Psoas muscle (tissue), 8 donors: ENCODE results near the gene SBNO2. TPM values are rescaled to one million over a fixed set of nuclear protein-coding genes. Genes with fewer than 3 reads are reported as not detected.

ENCODE experiments used
- ATAC-seq, 4 donors: fragments of 200-7000 bp; cut with Tn5 transposase; one replicate each; pipeline ENCODE4 v1.9.1; 2020; ENCODE audit warnings: moderate library complexity in 3 of 4, mild to moderate bottlenecking in 2 of 4
- DNase-seq, 2 donors: peaks; one replicate each; pipeline ENCODE4 v3.0.0-alpha.2; 2020
- H3K27ac ChIP-seq: fragments of 200-600 bp; one replicate; pipeline ENCODE4 v1.8.0; 2022
- H3K27me3 ChIP-seq, 3 donors: fragments of 200-600 bp in 1 of 3; one replicate each; pipeline versions ENCODE4 v1.6.1 to v1.8.0; 2013 to 2022; ENCODE audit warnings: low read length in 2 of 3, mild to moderate bottlenecking in 2 of 3, moderate library complexity in 1 of 3; ENCODE audit not compliant: insufficient read depth in 3 of 3
- H3K36me3 ChIP-seq, 2 donors: fragments of 200-600 bp in 1 of 2; one replicate each; pipeline versions ENCODE4 v1.6.1 to v1.8.0; 2013 to 2022; ENCODE audit warnings: low read depth in 1 of 2, mild to moderate bottlenecking in 1 of 2, moderate library complexity in 1 of 2; ENCODE audit not compliant: insufficient read depth in 1 of 2
- H3K4me1 ChIP-seq: fragments of 200-600 bp; one replicate; pipeline ENCODE4 v1.8.0; 2022
- H3K4me3 ChIP-seq: fragments of 200-600 bp; one replicate; pipeline ENCODE4 v1.8.0; 2022; ENCODE audit warnings: mild to moderate bottlenecking
- H3K9me3 ChIP-seq: fragments of 200-600 bp; one replicate; pipeline ENCODE4 v1.8.0; 2022
- WGBS, 3 donors: extraction: QIAGEN DNeasy Blood & Tissue Kit; methylation state at CpG; one replicate each; pipeline versions ENCODE4 v1.1.6 to v1.1.7; 2013; 5-methylcytosine and 5-hydroxymethylcytosine counted together
- intact Hi-C, 2 donors: fragments of 100-400 bp; cut with DNase I; formaldehyde crosslinking; loops; one replicate each; pipeline versions ENCODE4 v1.11.0 to v1.14.2; 2022
- polyA plus RNA-seq, 3 donors: library from polyadenylated mRNA; stranded (reverse); fragments of 200-250 nt; gene quantifications; one replicate each; pipeline ENCODE4 v1.2.3, GENCODE V29; 2013
- total RNA-seq, 4 donors: library from RNA; stranded (reverse); fragmentation: NEBNext Ultra II Directional in 2 of 4; extraction: Animal tissue kit (Norgen Biotek cat#: 25700) in 2 of 4; gene quantifications; one replicate each; pipeline versions ENCODE4 v1.2.1 to v1.2.4, GENCODE V29; 2021 to 2023
- TF ChIP-seq, protein P1 (sequence below): fragments of 200-600 bp; IDR thresholded peaks from one replicate; pipeline ENCODE4 v1.8.0; 2022; ENCODE audit warnings: antibody characterized with exemption
- donor health status: healthy with polysubstance abuse.
- donor health status: DM: no; HTN: no; CAD: no; lungs with moderate emphysema.
- donor health status: Bipolar disorder and iron deficiency.
- donor health status: healthy.
- donor health status: DM: yes; HTN: yes; CAD: no.
- donor health status: DM: no; HTN: no; CAD: no.
- donor health status: DM: no; HTN: no; CAD: no.
- donor health status: DM: yes; HTN: yes; CAD: no.

SBNO2 gene
- total and polyA plus RNA-seq, 7 donors = 18.5 to 138 (median 47.2) TPM

DNA sequence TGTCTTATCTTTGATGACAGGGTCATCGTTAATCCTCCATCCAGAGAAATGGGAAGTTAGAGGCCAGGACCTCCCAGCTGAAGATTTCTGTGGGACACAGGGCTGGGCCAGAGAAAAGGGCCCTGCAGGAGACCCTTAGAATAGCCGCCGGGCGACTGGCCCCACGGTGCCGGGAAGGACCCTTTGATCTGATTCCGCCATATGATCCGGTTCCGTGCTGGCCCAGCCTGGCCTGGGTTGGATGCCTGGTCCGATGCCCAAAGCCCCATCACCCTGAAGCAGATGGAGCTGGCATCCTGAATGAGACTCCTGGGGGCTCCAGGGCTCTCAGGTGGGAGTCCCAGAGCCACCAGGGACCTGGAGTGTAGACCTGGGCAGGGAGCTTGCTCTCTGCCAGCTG lies 25.5 kb upstream of the SBNO2 start:
- TF ChIP-seq, protein P1, sequence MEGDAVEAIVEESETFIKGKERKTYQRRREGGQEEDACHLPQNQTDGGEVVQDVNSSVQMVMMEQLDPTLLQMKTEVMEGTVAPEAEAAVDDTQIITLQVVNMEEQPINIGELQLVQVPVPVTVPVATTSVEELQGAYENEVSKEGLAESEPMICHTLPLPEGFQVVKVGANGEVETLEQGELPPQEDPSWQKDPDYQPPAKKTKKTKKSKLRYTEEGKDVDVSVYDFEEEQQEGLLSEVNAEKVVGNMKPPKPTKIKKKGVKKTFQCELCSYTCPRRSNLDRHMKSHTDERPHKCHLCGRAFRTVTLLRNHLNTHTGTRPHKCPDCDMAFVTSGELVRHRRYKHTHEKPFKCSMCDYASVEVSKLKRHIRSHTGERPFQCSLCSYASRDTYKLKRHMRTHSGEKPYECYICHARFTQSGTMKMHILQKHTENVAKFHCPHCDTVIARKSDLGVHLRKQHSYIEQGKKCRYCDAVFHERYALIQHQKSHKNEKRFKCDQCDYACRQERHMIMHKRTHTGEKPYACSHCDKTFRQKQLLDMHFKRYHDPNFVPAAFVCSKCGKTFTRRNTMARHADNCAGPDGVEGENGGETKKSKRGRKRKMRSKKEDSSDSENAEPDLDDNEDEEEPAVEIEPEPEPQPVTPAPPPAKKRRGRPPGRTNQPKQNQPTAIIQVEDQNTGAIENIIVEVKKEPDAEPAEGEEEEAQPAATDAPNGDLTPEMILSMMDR = no peak
- ATAC-seq = peak in 1 of 4 donors; percentile 18
- intact Hi-C loops = no loop called here

GRCh38 chr19:1189419-1189818 lies 15.4 kb upstream of the SBNO2 start:
- no peak overlapping the region for H3K4me3 ChIP-seq
- H3K9me3 ChIP-seq = no peaks in the 10 kb centered on the region
- no peaks in the 10 kb centered on the region for H3K27me3 ChIP-seq
- no peaks in the 10 kb centered on the region for H3K4me1 ChIP-seq
- WGBS, 3 donors = 77 to 80% (median 78%) methylated on average over 9 of the region's 9 CpGs
- no peak for DNase-seq
- TF ChIP-seq, protein P1 = no peak
- ATAC-seq = no peak
- no peaks in the 10 kb centered on the region for H3K36me3 ChIP-seq
- no peak overlapping the region for H3K27ac ChIP-seq
- intact Hi-C loops = no loop called here

More for the DNA sequence above, 25.5 kb upstream of the SBNO2 start:
- Histone ChIP-seq H3K4me1 (no peaks in the 10 kb centered on the region), H3K36me3 (no peaks in the 10 kb centered on the region), H3K4me3 (no peak overlapping the region), H3K27me3 (no peaks in the 10 kb centered on the region), H3K9me3 (no peaks in the 10 kb centered on the region), H3K27ac (no peak overlapping the region)
- WGBS, 3 donors = 86 to 89% (median 87%) methylated on average over 10 of the region's 10 CpGs
- DNase-seq = no peak

- DNase-seq (peak in 1 of 2 donors; percentile 46), ATAC-seq (peak in 1 of 4 donors; percentile 15)
- intact Hi-C loops = loop anchor here in 1 of 2 donors (5.0 kb wide), 1 partner anchor 56 kb away; no protein-coding TSS in a partner anchor
- Histone ChIP-seq H3K4me3 (no peak overlapping the region), H3K27me3 (peaks cover 0 to 6% (median 2%) of the 10 kb centered on the region in 3 donors), H3K27ac (no peak overlapping the region), H3K36me3 (no peaks in the 10 kb centered on the region), H3K9me3 (no peaks in the 10 kb centered on the region), H3K4me1 (no peaks in the 10 kb centered on the region)
- TF ChIP-seq, protein P1 = no peak
- WGBS, 3 donors = 80 to 87% (median 85%) methylated on average over 19 of the region's 19 CpGs
Observed at GRCh38 chr19:1183543-1184172, 9.6 kb upstream of the SBNO2 start.

DNA sequence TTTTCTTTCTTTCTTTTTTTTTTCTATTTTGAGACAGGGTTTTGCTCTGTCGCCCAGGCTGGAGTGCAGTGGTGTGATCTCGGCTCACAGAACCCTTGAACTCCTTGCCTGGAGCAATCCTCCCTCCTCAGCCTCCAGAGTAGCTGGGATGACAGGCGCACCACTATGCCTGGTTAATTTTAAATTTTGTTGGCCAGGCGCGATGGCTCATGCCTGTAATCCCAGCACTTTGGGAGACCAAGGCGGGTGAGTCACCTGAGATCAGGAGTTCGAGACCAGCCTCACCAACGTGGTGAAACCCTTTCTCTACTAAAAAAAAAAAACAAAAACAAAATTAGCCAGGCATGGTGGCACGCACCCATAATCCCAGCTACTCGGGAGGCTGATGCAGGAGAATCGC lies 8.7 kb upstream of the SBNO2 start:
- peaks cover 2% of the 10 kb centered on the region for H3K4me1 ChIP-seq
- ATAC-seq = no peak
- WGBS, 3 donors = 92% methylated on average over 9 to 11 of the region's 11 CpGs; no CpG with 5 or more reads in 1 of the 3 donors
- H3K4me3 ChIP-seq = no peak overlapping the region
- intact Hi-C loops = loop anchor here in 1 of 2 donors (5.0 kb wide), 1 partner anchor 55 kb away; no protein-coding TSS in a partner anchor
- H3K27me3 ChIP-seq = peaks cover 0 to 9% (median 2%) of the 10 kb centered on the region in 3 donors
- no peaks in the 10 kb centered on the region for H3K36me3 ChIP-seq
- TF ChIP-seq, protein P1 = no peak
- no peak for DNase-seq
- no peak overlapping the region for H3K27ac ChIP-seq
- no peaks in the 10 kb centered on the region for H3K9me3 ChIP-seq
